ENCODE data around the gene HOXC12.

HOXC12 gene

DNA sequence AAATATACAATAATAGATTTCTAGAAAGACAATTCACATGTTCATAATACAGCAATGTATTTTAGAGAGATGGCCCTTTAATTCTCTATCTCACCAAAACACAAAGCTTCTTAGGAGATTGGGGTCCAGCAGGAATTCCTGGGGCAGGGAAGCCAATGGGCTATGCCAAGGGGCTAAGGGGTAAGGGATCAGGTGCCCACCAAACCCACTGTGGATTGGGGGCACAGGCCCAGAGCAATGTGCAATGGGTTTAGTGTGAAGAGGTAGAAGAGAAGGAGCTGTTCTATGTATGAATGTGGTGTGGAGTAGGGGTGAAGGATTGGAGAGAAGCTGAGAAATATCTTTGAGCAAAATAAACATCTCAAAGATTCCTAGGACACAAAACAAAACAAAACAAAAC is 13.5 kb upstream of the HOXC12 start:
- no peak for DNase-seq

DNA sequence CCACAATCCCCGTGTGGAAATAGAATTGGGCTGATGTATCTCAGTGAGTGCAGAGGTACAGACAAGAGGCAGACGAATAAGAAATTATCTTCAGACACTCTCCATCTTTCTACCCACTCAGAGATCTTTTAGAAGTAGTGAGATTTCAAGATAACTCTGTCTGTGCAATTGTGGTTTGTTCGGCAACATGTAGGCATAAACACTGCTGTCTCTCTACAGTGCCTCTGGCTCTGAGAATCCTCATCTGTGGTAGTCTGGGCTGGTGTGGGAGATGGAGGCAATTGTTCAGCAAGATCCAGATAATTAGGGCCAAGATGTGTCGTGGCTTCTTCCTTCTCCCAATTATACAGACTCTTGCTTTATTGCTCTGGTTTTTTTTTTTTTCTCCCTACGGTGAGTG is 13.0 kb upstream of the HOXC12 start:
- no peak for DNase-seq

DNA sequence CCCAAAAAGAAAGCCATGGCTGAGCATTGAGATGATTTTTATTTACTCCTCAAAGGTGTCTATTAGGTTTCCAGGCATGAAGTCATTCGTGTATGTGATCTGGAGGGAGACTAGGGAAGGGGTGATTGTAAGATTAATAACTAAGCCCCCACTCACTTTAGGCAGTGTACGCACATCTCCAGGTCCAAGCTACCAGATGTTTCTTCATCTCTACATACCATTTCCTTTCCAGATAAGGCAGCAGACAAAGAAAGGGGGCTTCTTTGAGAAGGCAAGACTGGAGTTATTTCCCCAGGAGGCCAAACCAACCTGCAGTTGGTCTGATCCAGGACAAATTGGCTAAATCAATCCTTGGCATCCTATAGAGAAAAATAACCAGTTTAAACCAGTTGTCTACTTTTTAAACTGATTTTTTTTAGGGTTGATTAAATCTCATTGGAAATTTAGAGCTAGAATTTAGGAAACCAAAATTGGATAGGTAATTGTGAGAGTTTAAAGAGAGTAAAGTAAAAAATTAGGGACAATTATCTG is 12.2 kb upstream of the HOXC12 start:
- no peak for DNase-seq

DNA sequence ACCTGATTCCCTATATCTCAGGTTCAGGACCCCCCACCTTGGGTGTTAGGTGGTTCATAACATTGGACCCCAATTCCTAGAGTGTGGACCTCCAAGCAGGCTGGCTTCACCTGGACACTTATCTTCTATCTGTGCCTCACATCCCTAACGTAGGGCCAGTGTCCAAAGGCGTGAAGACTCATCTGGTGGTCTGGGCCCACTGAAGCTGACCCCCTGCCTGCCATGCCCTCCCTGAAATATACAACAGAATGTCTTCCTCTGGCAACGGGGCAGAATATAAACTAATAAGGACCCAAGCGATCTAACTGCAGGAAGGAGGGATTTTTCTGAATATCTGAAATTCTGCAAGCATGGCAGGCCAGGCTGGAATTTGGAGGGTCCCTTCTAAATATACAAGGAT is 10.5 kb upstream of the HOXC12 start:
- DNase-seq = no peak

DNA sequence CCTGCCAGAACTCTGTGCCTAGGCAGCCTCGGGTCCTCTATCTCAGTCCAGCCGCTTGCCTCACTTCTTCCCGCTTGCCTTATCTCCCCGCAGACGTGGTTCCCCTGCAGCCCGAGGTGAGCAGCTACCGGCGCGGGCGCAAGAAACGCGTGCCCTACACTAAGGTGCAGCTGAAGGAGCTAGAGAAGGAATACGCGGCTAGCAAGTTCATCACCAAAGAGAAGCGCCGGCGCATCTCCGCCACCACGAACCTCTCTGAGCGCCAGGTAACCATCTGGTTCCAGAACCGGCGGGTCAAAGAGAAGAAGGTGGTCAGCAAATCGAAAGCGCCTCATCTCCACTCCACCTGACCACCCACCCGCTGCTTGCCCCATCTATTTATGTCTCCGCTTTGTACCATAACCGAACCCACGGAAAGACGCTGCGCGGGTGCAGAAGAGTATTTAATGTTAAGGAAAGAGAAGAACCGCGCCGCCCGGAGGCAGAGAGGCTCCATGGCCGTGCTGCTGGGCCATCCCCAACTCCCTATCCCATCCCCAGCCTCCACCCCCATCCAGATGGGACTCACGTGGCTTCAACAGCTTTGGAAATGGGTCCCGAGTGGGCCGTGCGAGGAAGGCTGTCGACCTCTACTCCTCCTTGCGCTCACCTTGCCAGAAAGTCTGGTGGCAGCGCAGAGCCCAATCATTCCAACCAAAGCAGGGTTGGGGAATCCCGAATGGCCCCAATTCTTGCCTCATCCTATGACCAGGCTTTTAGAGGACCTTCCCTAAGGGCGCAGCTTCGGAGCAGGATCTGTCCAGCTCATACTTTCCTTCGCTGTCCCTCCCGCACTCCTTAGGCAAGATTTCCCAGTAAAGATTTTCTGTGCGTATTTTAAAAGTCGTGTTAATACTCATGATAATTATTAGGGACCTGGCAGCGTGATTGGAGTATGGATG is 9.5 kb upstream of the HOXC12 start:
- DNase-seq = no peak

DNA sequence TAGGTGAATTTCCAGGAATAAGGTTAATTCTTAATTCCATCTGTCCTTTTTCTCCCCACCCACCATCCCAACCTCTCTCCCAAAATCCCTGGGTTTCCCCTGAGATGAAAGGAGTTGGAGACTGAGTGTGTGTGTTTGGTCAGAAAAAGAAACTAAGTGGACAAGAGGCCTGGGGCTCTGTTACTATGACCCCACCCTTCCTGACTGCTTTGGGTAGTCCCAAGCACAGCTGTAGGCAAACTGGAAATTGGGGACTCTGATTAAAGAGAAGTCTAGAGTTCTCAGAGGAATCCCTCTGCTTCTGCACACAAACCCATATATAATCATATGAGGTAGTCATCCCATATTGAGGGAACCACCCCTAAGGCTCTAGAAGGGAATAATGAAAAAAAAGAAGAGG is 7.0 kb upstream of the HOXC12 start:
- DNase-seq = no peak

DNA sequence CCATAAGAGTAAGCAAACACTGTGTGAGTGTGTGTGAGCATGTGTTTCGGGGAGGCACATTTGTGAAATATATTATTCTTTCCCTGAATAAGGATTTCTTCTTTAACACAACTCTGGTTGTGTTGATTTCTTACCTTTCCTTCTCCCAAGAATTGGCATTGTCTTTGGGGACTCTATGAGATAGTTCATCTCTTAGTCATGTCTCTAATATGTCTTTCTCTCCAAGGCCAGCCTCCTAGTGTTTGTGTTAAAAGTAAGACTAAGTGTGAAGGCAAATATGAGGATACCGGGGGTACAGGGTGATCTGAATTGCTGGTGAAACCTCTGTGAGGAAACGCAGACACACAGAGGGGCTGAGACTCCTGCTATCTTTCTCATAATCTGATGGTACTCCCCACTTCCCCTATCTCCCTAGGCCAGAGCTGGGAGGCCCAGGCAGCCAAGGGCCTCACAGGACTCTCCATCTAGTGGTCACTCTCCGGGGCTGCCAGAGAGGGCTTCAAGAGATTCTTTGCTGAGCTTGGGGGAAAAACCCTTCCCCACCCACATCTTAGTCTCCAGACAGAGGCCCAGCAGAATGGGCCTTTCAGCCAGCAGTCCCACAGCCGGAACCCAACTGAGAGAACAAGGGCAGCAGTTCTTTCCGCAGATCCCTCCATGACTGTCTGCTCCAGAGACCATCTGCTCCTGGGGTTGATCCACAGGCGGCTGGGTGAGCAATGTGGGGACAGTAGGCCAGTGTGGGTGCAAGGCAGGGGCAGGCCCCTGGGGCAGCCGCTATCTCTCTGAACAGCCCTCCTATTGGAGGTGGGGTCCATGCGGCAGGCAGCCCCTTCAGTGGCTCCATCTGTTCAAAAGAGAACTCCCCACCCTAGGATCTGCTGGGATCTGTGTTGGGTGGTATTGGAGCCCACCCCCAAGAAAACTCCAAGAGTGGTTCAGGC is 5.8 kb upstream of the HOXC12 start:
- no peak for DNase-seq

DNA sequence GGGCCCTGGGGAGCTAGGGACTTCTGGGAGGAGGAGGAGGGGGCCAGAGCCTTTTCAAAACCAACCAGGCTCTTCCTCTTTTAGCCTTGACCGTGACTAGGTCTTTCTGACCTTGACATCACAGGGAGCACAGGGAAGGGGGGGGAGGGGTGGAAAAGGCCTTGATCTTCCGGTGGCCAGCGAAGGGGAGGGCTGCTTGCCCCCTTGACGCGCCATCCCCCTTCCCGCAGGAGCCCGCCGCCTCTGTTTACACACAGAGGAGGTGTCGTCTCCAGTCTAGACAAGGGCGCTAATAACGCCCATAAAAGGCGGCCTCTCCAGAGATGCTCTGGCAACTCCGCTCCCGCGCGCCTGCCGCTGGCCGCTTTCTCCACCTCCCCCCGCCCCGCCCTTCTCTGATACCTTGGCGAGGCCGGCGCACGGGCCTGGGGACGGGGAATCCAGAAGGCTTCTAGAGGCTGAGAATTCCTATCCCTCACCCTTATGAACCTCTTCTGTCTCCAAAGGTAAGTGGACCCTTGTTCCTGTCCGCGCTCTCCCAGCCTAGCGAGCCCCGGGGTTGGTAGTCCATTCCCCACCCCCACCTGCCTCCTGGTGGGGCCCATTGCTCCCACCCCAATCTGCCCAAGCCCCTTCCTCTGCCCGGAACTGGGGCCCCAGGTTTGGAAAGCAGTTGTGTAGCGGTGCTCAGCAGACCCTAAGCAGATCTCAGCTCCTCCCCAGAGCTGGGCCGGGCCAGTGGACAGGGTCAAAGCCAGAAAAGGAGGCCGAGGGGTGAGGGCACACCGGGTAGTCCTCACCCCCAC is 4.9 kb upstream of the HOXC12 start:
- DNase-seq = no peak

DNA sequence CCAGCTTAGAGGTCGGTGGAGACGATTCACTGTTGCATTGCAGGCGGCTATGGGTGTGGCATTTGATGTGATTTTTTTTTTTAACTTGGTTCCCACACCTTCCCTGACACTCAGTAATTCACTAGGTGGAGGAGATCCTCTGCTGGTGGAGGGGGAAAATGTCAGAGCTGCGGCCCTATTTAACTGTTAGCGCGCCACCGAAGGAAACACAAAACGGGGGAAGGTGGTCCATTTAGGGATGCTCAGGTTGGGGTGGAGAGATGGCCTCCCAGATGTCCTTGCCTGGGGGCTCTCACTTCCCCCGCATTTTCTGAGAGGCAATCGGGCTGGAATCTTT is 4.3 kb upstream of the HOXC12 start:
- DNase-seq = no peak

DNA sequence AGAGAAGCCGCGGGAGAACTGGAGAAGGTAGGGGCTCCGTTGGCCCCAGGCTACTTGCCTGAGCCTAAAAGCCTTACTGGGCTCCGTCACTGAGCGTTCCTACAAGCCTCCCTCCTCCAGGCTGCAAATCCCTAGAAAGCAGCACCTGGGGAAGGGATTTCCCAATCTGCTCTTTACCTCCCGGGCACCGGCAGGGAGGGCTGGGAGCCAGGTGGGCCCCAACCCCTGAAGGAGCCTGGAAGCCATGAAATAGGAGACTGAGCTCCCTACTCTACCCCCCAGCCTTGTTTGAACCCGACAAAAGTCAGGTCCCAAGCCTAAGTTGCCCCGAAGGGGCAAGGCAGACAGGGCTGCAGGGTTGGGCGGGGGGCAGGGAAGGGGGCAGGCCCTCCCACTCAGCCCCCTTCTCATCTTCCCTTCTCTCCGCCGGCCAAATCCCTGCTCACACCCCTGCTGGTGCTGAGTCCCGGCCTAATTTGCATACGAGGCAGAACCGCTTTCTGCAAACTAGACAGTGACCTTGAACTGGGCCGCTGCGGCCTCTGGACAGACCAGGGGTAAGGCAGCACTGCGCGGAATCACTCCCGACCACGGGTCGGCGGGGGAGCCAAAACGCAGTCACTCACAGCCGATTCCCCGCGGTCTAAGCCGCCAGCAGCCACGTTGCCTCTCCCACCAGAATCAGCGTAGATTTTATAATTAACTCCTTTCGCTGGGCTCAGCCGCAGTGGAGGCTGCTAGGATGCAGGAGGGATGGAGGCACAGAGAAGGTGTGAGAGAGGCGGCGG is 3.7 kb upstream of the HOXC12 start:
- DNase-seq = no peak

DNA sequence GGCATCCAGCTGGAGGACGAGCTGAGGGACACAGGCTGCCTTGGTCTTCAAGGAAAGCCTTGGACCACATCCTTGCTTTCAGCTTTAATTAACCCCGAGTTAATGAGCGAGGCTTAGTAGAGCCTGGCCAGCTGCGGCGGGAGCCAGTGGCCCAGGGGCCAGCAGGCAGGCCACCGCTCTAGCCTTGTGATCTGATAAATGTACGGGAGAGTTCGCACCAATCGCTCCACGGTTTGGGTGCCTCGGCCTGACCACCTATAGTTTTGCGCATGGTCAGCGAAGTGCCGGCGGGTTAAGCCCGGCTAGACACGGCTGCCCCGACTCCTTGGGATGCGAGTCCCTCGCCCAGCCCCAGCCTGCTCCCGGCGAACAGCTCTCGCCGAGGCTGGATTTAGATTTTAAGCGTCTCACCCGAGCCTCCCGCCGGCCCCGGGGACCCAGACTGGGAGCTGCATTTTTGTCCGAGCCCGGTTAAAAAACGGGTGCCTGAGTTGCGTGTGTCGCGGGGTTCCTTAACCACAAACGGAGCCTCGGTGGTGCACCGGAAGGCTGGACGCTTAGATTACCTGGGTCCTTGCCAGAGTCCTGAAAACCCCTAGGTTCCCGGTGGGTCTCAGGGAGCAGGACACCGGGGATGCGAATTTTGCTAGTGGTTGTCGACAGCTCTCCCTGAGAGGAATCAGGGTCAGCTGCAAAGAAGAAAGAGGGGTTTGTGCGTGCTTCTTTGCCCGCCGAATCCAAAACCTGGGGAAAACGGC is 2.9 kb upstream of the HOXC12 start:
- DNase-seq = no peak

DNA sequence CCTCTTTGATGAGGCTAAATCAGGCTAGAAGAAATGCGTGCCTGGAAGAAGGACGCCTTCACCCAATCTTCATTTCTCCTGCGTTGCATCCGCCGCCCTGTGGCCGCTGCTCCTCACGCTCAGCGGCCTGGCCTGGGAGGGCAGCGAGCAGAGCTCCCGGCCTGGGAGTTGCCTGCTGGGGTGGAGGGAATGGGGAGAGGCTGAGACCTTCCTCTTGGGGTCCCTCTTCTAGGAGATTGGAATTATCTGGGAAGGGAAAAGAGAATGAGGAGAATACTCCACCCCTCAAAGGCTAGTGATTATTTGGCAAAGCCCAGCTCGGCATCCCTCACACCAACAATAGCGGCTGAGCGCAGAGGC is 2.4 kb upstream of the HOXC12 start:
- DNase-seq = no peak

DNA sequence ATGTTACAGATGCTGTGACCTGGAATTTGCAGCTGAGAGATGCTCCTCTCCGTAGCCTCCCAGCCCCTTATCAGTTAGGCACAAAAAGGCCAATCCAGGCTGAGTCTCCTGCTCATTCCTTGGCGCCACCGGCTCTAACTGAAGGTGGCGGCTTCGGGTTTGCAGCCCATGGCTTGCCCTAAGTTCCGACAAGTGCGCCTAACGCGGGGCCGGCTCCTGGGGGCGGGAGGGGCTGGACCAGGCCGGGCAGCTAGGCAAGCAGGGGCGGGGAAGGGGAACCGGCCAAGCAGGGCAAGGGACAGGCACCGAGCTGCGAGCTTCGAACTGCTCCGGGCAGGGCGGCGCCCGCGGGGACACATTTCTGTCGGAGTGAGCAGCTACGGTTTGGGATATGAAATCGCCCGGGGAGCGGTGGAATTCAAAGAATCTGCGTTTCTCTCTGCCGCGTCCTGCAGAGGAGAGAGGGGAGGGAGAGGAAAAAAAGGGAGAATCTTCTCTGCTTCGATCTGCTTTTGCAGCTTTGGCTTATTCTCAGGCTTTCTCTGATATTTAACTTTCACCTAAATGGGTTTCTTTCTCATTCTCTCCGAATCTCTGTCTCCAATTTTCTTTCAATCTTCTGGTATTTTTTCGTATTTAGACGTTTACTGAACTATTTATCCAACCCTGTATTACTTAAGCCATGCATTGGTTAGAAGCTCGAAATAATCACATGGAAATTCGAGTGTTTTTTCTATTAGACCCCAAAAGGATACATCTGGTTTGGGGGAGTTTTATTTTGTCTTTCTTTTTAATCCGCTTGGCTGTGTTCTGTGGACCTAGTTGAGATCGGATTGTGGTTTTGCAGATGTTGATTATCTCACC is 1.6 kb upstream of the HOXC12 start:
- no peak for DNase-seq

DNA sequence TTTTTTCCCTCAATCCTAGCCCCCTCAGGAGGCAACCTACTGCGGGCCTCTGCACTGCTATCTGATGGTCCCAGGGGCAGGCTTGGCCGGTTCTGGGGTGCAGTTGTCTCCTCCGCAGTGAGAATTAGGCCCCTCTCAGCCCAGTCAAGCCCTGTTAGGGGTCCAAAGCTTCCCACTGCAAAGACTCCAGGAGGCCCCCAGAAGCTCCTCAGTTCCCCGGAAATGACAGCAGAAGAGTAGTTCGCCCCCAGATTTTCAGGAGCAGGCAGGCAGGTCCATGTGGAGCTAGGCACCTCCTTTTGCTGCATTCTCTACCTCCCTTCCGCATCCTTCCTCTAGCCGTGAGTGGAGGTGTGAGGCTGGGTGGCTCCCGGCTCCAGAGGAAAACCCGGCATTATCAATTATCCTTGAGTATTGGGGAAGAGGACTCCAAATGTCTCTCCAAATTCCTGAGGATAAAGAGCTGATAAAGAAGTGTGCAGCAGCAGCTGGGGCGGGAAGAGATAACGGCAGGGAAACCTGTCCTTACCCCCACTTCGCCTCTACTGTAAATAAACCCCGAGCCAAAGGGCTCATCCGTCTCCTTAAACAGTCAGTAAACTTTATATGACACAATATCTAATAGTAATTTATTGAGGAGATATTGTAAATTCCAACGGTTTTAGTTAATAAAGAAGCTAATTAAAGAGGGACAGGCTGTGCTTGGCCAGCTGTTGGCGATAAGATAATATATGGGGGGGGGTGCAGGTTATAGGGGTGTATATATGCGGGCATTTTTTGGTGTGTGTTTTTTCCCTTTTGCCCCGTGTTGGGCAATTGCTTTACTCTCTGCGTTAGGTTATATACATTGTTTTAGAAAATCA is 641 bp upstream of the HOXC12 start:
- DNase-seq = no peak

DNA sequence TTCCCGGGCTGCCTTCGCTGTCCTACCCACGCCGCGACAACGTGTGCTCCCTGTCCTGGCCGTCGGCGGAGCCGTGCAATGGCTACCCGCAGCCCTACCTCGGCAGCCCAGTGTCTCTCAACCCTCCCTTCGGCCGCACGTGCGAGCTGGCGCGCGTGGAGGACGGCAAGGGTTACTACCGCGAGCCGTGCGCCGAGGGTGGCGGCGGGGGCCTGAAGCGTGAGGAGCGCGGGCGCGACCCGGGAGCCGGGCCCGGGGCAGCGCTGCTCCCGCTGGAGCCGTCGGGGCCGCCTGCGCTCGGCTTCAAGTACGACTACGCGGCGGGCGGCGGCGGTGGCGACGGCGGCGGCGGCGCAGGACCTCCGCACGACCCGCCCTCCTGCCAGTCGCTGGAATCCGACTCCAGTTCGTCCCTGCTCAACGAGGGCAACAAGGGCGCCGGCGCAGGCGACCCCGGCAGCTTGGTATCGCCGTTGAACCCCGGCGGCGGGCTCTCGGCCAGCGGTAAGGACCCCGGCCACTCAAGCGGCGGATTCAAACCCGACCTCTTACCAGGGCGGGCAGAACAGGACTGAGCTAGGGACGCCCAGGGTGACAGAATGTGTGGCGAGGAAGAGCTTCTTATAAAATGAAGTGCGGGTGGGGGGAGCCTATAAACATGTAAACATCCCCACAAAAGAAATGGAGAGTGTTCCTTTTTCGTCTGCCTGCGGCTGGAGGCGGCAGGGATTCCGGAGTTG is 503 bp downstream of the HOXC12 start:
- no peak for DNase-seq

DNA sequence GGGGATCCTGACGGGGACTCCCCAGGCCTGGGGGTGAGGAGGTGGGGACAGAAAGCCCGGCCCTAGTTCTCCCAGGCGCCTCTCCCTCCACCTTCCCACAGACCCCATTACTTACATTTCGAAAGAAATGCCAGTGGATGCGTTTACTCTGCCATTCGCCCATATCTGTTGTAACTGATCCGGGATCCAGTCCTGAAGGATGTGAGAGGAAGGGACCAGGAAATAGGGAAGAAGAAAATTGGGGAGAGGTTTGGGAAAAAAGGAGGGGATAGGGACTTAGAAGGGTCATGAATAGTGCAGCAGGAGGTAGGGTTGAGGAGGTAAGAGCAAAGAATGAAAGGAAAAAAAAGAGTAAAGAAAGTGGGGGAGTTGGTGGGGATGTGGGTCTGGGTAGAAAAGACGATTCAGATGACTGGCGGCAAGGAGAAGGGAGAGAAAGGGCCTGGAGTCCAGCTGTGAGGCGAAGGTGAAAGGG is 1.1 kb downstream of the HOXC12 start:
- no peak for DNase-seq

DNA sequence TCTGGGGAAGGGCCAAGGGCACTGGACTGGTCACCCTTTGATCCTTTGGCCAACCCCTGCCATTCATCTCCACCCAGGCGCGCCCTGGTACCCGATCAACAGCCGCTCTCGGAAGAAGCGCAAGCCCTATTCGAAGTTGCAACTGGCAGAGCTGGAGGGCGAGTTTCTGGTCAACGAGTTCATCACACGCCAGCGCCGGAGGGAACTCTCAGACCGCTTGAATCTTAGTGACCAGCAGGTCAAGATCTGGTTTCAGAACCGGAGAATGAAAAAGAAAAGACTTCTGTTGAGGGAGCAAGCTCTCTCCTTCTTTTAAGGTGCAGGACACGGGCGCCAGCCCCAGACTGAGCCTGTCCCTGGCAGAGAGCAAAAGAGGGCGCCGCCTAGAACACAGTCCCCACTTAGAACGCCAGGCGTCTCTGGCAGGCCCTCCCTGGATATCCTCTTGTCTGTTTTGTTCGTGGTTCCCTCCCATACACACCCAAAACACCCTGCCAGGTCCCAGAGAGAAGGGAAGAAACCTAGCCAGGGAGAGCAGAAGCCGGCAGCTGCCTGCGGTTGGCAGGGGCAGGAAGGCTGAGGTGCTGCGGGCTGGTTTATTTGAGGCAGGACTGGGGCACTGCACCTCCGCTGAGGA is 1.7 kb downstream of the HOXC12 start:
- no peak for DNase-seq
